SK-N-SH treated with all-trans-retinoic acid at 6 μM for 48 hours (cell line): ENCODE data around the gene STOX1.

Experiments used
- CSDC2 ChIP-seq: fragments of 250-450 bp; sonication (Bioruptor Pico); IDR thresholded peaks from 2 replicates; pipeline ENCODE4 v1.5.0; 2020; ENCODE audit warnings: mild to moderate bottlenecking, moderate library complexity
- GLIS3 ChIP-seq: fragments of 250-450 bp; sonication (Bioruptor Pico); IDR thresholded peaks from 2 replicates; pipeline ENCODE4 v1.5.0; 2020; ENCODE audit warnings: mild to moderate bottlenecking, moderate library complexity
- SNAI2 ChIP-seq: fragments of 250-450 bp; sonication (Bioruptor Pico); IDR thresholded peaks from 2 replicates; pipeline ENCODE4 v1.5.0; 2020; ENCODE audit warnings: mild to moderate bottlenecking, moderate library complexity
- TOX ChIP-seq: fragments of 250-450 bp; sonication (Bioruptor Pico); IDR thresholded peaks from 2 replicates; pipeline ENCODE4 v1.8.0; 2021; ENCODE audit warnings: mild to moderate bottlenecking, moderate library complexity, borderline replicate concordance
- TSHZ2 ChIP-seq: fragments of 250-450 bp; sonication (Bioruptor Pico); IDR thresholded peaks from 2 replicates; pipeline ENCODE4 v1.5.0; 2020; ENCODE audit warnings: mild to moderate bottlenecking, moderate library complexity

- TF ChIP-seq TSHZ2 (CRISPR knock-in tag) = no peak
- no peak for TF ChIP-seq GLIS3
- no peak for TF ChIP-seq SNAI2 (CRISPR knock-in tag)
- no peak for TF ChIP-seq CSDC2 (CRISPR knock-in tag)
- no peak for TF ChIP-seq TOX (CRISPR knock-in tag)
Observed at GRCh38 chr10:68938884-68939283, 111.6 kb downstream of the STOX1 start.
